ENCODE results near the gene MRPL20.
"Not testable (repeated sequence)": the region's sequence is repeated elsewhere in the genome, so short reads cannot be mapped to it uniquely, and the experiment has no call there.

Gene MRPL20

GRCh38 chr1:1421147-1421906 is 14.2 kb upstream of the MRPL20 start, which contains the start of gene ANKRD65:
Gene ANKRD65 (minus strand): TSS chr1:1421276. CDS start chr1:1421005, 271 bp downstream.
- TF ChIP-seq ZFX (IDR thresholded peaks at IDR 0.05; ENCODE audit: borderline replicate concordance) (no peak), CTCF (IDR thresholded peaks at IDR 0.05) (no peak)

DNA sequence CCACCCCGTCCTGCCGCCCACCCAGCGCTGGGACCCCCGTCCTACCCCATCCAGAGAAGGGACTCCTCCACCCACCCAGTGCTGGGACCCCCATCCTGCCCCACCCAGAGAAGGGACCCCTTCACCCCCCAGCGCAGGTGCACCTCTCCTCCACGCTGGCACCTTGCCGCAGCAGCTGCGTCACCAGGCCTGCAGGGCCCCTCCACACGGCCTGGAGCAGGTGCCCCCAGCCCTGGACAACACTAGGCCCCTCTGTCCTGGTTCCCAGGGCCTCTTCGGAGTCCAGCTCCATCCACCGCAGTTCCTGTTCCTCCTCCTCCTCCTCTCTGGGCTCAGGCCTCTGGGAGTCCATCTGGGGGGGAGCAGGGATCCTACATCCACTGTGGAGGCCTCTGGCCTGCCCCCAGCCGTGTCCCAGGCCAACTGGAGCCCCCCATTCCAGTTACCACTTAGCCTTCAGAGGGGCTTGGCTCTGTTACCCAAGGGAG is 13.6 kb upstream of the MRPL20 start:
- no peak for TF ChIP-seq ZFX (IDR thresholded peaks at IDR 0.05; ENCODE audit: borderline replicate concordance)
- no peak for TF ChIP-seq CTCF (IDR thresholded peaks at IDR 0.05)
- no peak overlapping the region for H3K27ac ChIP-seq

More at GRCh38 chr1:1421147-1421906, 14.2 kb upstream of the MRPL20 start, which contains the start of gene ANKRD65:
- no peak within 1 kb of the TSS for H3K27ac ChIP-seq

GRCh38 chr1:1419813-1420653 is 12.9 kb upstream of the MRPL20 start:
- no peak overlapping the region for H3K27ac ChIP-seq
- TF ChIP-seq CTCF (IDR thresholded peaks at IDR 0.05) (peak; percentile 64), ZFX (IDR thresholded peaks at IDR 0.05; ENCODE audit: borderline replicate concordance) (no peak)

GRCh38 chr1:1419363-1419812 is 12.3 kb upstream of the MRPL20 start:
- H3K27ac ChIP-seq = no peak overlapping the region

GRCh38 chr1:1418464-1419362 is 11.6 kb upstream of the MRPL20 start:
- no peak overlapping the region for H3K27ac ChIP-seq
- TF ChIP-seq CTCF (IDR thresholded peaks at IDR 0.05) (no peak), ZFX (IDR thresholded peaks at IDR 0.05; ENCODE audit: borderline replicate concordance) (no peak)

More at GRCh38 chr1:1419363-1419812, 12.3 kb upstream of the MRPL20 start:
- no peak for TF ChIP-seq CTCF (IDR thresholded peaks at IDR 0.05)
- TF ChIP-seq ZFX (IDR thresholded peaks at IDR 0.05; ENCODE audit: borderline replicate concordance) = no peak

DNA sequence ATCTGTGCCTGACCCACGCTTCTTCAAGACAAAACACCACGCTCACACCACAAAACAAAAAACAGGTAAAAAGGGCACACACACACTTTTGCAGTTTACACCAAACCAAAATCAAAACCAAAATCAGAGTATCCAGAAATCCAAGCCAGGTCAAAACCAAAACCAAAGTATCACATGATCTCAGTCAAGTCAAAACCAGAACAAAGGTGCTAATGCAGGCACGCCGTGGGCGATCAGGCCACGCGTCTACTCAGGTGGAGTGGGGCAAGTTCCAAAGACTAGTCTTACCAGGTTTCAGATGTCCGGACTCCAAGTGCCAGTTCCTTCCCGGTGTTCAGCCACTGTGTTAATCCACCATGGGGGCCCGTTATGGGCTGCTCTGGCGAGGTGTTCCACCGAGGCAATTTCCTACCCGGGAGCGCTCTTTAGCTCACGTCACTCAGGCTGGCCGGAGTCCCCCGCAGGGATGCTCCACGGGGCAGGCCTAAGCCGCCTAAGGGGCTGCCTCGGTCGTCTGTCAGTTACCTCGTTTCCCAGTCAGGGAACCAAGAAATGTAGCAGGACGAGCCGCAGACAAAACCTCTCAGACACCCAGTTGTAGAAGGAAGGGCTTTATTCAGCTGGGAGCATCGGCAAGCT is 10.9 kb upstream of the MRPL20 start:
- H3K27ac ChIP-seq = not testable (repeated sequence)

GRCh38 chr1:1417396-1417795 is 10.3 kb upstream of the MRPL20 start:
- not testable (repeated sequence) for H3K27ac ChIP-seq

Measured in 22Rv1 (cell line).